ENCODE results near the gene EHHADH. TPM values are rescaled to one million over a fixed set of nuclear protein-coding genes. Genes with fewer than 3 reads are reported as not detected.

Gene EHHADH
- total and polyA plus RNA-seq, 2 donors (not counting 3 experiments of a cell fraction or from before 2014, with no cell fraction given): 1.3 to 5.8 TPM

DNA sequence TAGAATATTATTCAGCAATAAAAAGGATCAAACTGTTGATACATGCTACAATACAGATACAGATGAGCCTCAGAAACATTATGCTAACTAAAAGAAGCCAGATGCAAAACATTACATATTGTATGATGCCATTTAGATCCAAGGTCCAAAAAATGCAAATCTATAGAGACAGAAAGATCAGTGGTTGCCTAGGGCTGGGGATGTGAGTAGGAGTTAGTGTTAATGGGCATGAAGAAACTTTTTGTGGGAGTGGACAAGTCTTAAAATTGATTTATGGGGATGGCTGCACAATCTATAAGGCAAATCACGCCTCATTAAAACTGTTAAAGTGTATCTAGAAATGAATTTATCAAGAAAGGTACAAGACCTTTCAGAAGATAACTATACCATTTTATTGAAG, 45.0 kb downstream of the EHHADH start:
- Histone ChIP-seq H3K4me1 (ENCODE audit: control insufficient read depth, extremely low read depth, insufficient read depth, low read length) (no peaks in the 10 kb centered on the region), H3K4me3 (replicated peaks in 1 of 3; ENCODE audit: insufficient read depth in 1 of 3, low read depth in 1 of 3, low read length in 3 of 3) (no peak overlapping the region), H3K9me3 (replicated peaks; ENCODE audit: control insufficient read depth, insufficient read depth, low read length) (no peaks in the 10 kb centered on the region), H3K9ac (replicated peaks; ENCODE audit: extremely low read depth, insufficient read depth, low read length) (no peak overlapping the region), H2AFZ (ENCODE audit: low read depth, low read length) (no peak overlapping the region), H4K20me1 (replicated peaks; ENCODE audit: control insufficient read depth, extremely low read depth, insufficient read depth, low read length) (no peaks in the 10 kb centered on the region), H3K36me3 (ENCODE audit: control insufficient read depth in 2 of 2, extremely low read depth in 1 of 2, insufficient read depth in 2 of 2, low read length in 2 of 2) (no peaks in the 10 kb centered on the region), H3K4me2 (ENCODE audit: insufficient read depth, low read length) (no peak overlapping the region), H3K27ac (ENCODE audit: insufficient read depth, low read depth, low read length) (no peak overlapping the region), H3K27me3 (ENCODE audit: control insufficient read depth in 2 of 2, insufficient read depth in 2 of 2, low read length in 2 of 2) (no peaks in the 10 kb centered on the region), H3K9me1 (replicated peaks; ENCODE audit: control insufficient read depth, extremely low read depth, insufficient read depth, low read length) (no peaks in the 10 kb centered on the region), H3K79me2 (ENCODE audit: control insufficient read depth, insufficient read depth, low read length) (no peaks in the 10 kb centered on the region)
- intact Hi-C loops (cut with micrococcal nuclease) (no loop called here), dilution Hi-C loops (cut with MboI; ENCODE audit: extremely low pct_ligation_motif_present, low sequenced_read_pairs) (no loop called here)
- TF ChIP-seq POLR2AphosphoS5 (IDR thresholded peaks at IDR 0.05; ENCODE audit: insufficient read depth, low read depth, low read length) (no peak), EZH2 (IDR thresholded peaks at IDR 0.05; ENCODE audit: borderline replicate concordance, low read depth, low read length, severe bottlenecking) (no peak), POLR2A (IDR thresholded peaks at IDR 0.05; ENCODE audit: low read depth, low read length) (no peak)
- FAIRE-seq: no peak
- CTCF ChIA-PET: no interaction called here
- BruUV-seq (replicated peaks): no TSS peak
- POLR2A ChIA-PET: no interaction called here
- no peak for DNase-seq (ENCODE audit: low read depth, low spot score)

DNA sequence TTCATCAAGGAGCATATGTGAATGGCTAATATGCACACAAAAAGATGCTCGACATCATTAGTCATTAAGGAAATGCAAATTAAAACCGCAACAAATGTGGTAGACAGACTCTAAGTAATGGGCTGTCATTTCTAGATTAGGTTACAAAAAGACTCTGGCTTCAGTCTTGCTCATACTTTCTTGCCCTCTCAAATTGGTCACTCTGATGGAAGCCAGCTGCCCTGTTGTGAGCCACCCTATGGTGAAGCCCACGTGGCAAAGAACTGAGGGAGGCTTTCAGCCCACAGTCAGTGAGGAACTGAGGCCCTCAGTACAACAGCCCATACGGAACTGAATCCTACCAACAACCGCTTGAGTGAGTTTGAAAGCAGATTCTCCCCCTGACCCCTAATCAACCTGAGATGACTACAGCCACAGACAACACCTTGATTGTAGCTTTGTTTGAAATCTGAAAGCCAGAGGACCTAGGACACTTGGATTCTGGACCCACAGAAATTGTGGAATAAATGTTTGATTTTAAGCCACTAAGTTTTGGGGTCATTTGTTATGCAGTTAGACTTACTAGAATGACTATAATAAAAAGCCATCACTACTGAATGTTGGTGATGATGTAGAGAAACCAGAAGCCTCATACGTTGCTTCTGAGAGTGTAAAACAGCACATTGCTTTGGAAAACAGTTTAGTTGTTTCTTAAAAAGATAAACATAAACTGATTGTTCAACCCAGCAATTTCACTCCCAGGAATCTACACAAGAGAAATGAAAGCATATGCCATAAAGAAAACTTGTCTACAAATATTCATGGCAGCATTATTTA, 45.7 kb downstream of the EHHADH start:
- ChIA-PET POLR2A (no interaction called here), CTCF (interaction anchor here (1.4 kb wide), 1 partner anchor 8 kb away, joined by 4 read pairs; no protein-coding TSS in a partner anchor)
- Histone ChIP-seq H3K4me2 (ENCODE audit: insufficient read depth, low read length) (no peak overlapping the region), H3K27ac (ENCODE audit: insufficient read depth, low read depth, low read length) (no peak overlapping the region), H3K9ac (replicated peaks; ENCODE audit: extremely low read depth, insufficient read depth, low read length) (no peak overlapping the region), H4K20me1 (replicated peaks; ENCODE audit: control insufficient read depth, extremely low read depth, insufficient read depth, low read length) (no peaks in the 10 kb centered on the region), H3K9me3 (replicated peaks; ENCODE audit: control insufficient read depth, insufficient read depth, low read length) (no peaks in the 10 kb centered on the region), H3K4me1 (ENCODE audit: control insufficient read depth, extremely low read depth, insufficient read depth, low read length) (no peaks in the 10 kb centered on the region), H3K9me1 (replicated peaks; ENCODE audit: control insufficient read depth, extremely low read depth, insufficient read depth, low read length) (no peaks in the 10 kb centered on the region), H3K79me2 (ENCODE audit: control insufficient read depth, insufficient read depth, low read length) (no peaks in the 10 kb centered on the region), H3K4me3 (replicated peaks in 1 of 3; ENCODE audit: insufficient read depth in 1 of 3, low read depth in 1 of 3, low read length in 3 of 3) (no peak overlapping the region), H2AFZ (ENCODE audit: low read depth, low read length) (no peak overlapping the region), H3K27me3 (ENCODE audit: control insufficient read depth in 2 of 2, insufficient read depth in 2 of 2, low read length in 2 of 2) (no peaks in the 10 kb centered on the region), H3K36me3 (ENCODE audit: control insufficient read depth in 2 of 2, extremely low read depth in 1 of 2, insufficient read depth in 2 of 2, low read length in 2 of 2) (no peaks in the 10 kb centered on the region)
- dilution Hi-C loops (cut with MboI; ENCODE audit: extremely low pct_ligation_motif_present, low sequenced_read_pairs): no loop called here
- FAIRE-seq: no peak
- intact Hi-C loops (cut with micrococcal nuclease): no loop called here
- no peak for TF ChIP-seq EZH2 (IDR thresholded peaks at IDR 0.05; ENCODE audit: borderline replicate concordance, low read depth, low read length, severe bottlenecking)
- no peak for TF ChIP-seq FOS (IDR thresholded peaks at IDR 0.05; ENCODE audit: borderline replicate concordance, insufficient read depth, low read length)
- TF ChIP-seq, protein P1, sequence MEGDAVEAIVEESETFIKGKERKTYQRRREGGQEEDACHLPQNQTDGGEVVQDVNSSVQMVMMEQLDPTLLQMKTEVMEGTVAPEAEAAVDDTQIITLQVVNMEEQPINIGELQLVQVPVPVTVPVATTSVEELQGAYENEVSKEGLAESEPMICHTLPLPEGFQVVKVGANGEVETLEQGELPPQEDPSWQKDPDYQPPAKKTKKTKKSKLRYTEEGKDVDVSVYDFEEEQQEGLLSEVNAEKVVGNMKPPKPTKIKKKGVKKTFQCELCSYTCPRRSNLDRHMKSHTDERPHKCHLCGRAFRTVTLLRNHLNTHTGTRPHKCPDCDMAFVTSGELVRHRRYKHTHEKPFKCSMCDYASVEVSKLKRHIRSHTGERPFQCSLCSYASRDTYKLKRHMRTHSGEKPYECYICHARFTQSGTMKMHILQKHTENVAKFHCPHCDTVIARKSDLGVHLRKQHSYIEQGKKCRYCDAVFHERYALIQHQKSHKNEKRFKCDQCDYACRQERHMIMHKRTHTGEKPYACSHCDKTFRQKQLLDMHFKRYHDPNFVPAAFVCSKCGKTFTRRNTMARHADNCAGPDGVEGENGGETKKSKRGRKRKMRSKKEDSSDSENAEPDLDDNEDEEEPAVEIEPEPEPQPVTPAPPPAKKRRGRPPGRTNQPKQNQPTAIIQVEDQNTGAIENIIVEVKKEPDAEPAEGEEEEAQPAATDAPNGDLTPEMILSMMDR (IDR thresholded peaks at IDR 0.05; ENCODE audit: extremely low read depth in 1 of 2, insufficient read depth in 1 of 2, low read depth in 1 of 2, low read length in 2 of 2): no peak
- no peak for TF ChIP-seq JUN (IDR thresholded peaks at IDR 0.05; ENCODE audit: borderline replicate concordance, insufficient read depth, insufficient read length, low read depth)
- TF ChIP-seq, protein P2, sequence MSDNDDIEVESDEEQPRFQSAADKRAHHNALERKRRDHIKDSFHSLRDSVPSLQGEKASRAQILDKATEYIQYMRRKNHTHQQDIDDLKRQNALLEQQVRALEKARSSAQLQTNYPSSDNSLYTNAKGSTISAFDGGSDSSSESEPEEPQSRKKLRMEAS (IDR thresholded peaks at IDR 0.05; ENCODE audit: insufficient read depth, insufficient read length): no peak
- no peak for TF ChIP-seq GATA2 (IDR thresholded peaks at IDR 0.05; ENCODE audit: insufficient read depth, insufficient read length, low read depth, low read length)
- TF ChIP-seq POLR2AphosphoS5 (IDR thresholded peaks at IDR 0.05; ENCODE audit: insufficient read depth, low read depth, low read length): no peak
- TF ChIP-seq POLR2A (IDR thresholded peaks at IDR 0.05; ENCODE audit: low read depth, low read length): no peak
- BruUV-seq (replicated peaks): no TSS peak
- DNase-seq (ENCODE audit: low read depth, low spot score): no peak

Data from endothelial cell of umbilical vein (primary cell).